Ishikawa (cell line): ENCODE measurements around the gene ABCD3.
A peak's percentile ranks its signal among the peaks of the same experiment; 100 is the strongest.

Experiments used
- CEBPB ChIP-seq: IDR thresholded peaks from 2 replicates; pipeline ENCODE4 v1.6.1; 2012
- CREB1 ChIP-seq: IDR thresholded peaks from 2 replicates; pipeline ENCODE4 v1.6.1; 2012; ENCODE audit warnings: low read depth
- EGR1 ChIP-seq: IDR thresholded peaks from 2 replicates; pipeline ENCODE4 v1.6.1; 2012
- EP300 ChIP-seq: IDR thresholded peaks from 2 replicates; pipeline ENCODE4 v1.6.1; 2012; ENCODE audit warnings: borderline replicate concordance
- FOXM1 ChIP-seq: IDR thresholded peaks from 2 replicates; pipeline ENCODE4 v1.6.1; 2012; ENCODE audit warnings: low read depth, borderline replicate concordance
- MAX ChIP-seq: IDR thresholded peaks from 2 replicates; pipeline ENCODE4 v1.6.1; 2012
- NFIC ChIP-seq: IDR thresholded peaks from 2 replicates; pipeline ENCODE4 v1.6.1; 2012
- RAD21 ChIP-seq: IDR thresholded peaks from 2 replicates; pipeline ENCODE4 v1.6.1; 2012; ENCODE audit warnings: low read depth
- REST ChIP-seq: IDR thresholded peaks from 2 replicates; pipeline ENCODE4 v1.6.1; 2012; ENCODE audit warnings: low read depth, mild to moderate bottlenecking
- TAF1 ChIP-seq: IDR thresholded peaks from 2 replicates; pipeline ENCODE4 v1.6.1; 2012; ENCODE audit warnings: low read depth, mild to moderate bottlenecking
- TCF12 ChIP-seq: IDR thresholded peaks from 2 replicates; pipeline ENCODE4 v1.6.1; 2012; ENCODE audit warnings: low read depth
- TEAD4 ChIP-seq: IDR thresholded peaks from 2 replicates; pipeline ENCODE4 v1.6.1; 2012
- USF1 ChIP-seq: IDR thresholded peaks from 2 replicates; pipeline ENCODE4 v1.6.1; 2012
- YY1 ChIP-seq: IDR thresholded peaks from 2 replicates; pipeline ENCODE4 v1.6.1; 2012; ENCODE audit warnings: low read depth
- ZBTB7A ChIP-seq: IDR thresholded peaks from 2 replicates; pipeline ENCODE4 v1.6.1; 2012; ENCODE audit warnings: low read depth

Gene ABCD3

GRCh38 chr1:94396356-94397010, 21.7 kb upstream of the ABCD3 start:
- TF ChIP-seq RAD21 (no peak), NFIC (no peak), ZBTB7A (no peak), MAX (no peak), USF1 (no peak), EP300 (no peak), EGR1 (no peak), REST (no peak), TAF1 (no peak)

- peak; percentile 50; the same call in 1 of the 2 replicates for TF ChIP-seq TEAD4
- TF ChIP-seq USF1: no peak
- no peak for TF ChIP-seq TAF1
Measured at GRCh38 chr1:94398356-94398755, 19.8 kb upstream of the ABCD3 start.

- TF ChIP-seq REST: no peak
- TF ChIP-seq EGR1: no peak
- no peak for TF ChIP-seq TCF12
Measured at GRCh38 chr1:94399453-94399852, 18.7 kb upstream of the ABCD3 start.

- TF ChIP-seq FOXM1: no peak
- no peak for TF ChIP-seq EGR1
- no peak for TF ChIP-seq TEAD4
- TF ChIP-seq RAD21: no peak
- no peak for TF ChIP-seq CEBPB
- TF ChIP-seq NFIC: no peak
- no peak for TF ChIP-seq MAX
- TF ChIP-seq TCF12: no peak
- TF ChIP-seq REST: no peak
Measured at GRCh38 chr1:94401206-94401605, 17.0 kb upstream of the ABCD3 start.

GRCh38 chr1:94406446-94406845, 11.7 kb upstream of the ABCD3 start:
- TF ChIP-seq FOXM1 (no peak), TCF12 (no peak), TAF1 (no peak), ZBTB7A (no peak), MAX (no peak), CREB1 (no peak), CEBPB (no peak), REST (no peak), USF1 (no peak), EP300 (no peak), TEAD4 (no peak), EGR1 (no peak), YY1 (no peak), NFIC (no peak), RAD21 (no peak)
